Osteocyte (in vitro differentiated cells): ENCODE measurements around the gene ARHGEF1. TPM values are rescaled to one million over a fixed set of nuclear protein-coding genes. Genes with fewer than 3 reads are reported as not detected.

Source experiments
- DNase-seq: peaks from one replicate; pipeline ENCODE4 v3.0.0; 2021; ENCODE audit warnings: mixed read lengths; ENCODE audit not compliant: unreplicated experiment; ENCODE audit errors: extremely low spot score
- H3K27ac Mint-ChIP-seq: one replicate; pipeline ENCODE4 v1.8.0; 2021; ENCODE audit warnings: mild to moderate bottlenecking, mixed read lengths; ENCODE audit not compliant: unreplicated experiment
- H3K27me3 Mint-ChIP-seq: one replicate; pipeline ENCODE4 v1.8.0; 2021; ENCODE audit warnings: mixed read lengths; ENCODE audit not compliant: unreplicated experiment
- H3K36me3 Mint-ChIP-seq: one replicate; pipeline ENCODE4 v1.8.0; 2021; ENCODE audit warnings: mixed read lengths; ENCODE audit not compliant: unreplicated experiment
- H3K4me1 Mint-ChIP-seq: one replicate; pipeline ENCODE4 v1.8.0; 2021; ENCODE audit warnings: mixed read lengths; ENCODE audit not compliant: unreplicated experiment
- H3K4me3 Mint-ChIP-seq: one replicate; pipeline ENCODE4 v1.8.0; 2021; ENCODE audit warnings: mild to moderate bottlenecking, moderate library complexity, mixed read lengths; ENCODE audit not compliant: unreplicated experiment
- H3K9me3 Mint-ChIP-seq: one replicate; pipeline ENCODE4 v1.8.0; 2021; ENCODE audit warnings: mixed read lengths; ENCODE audit not compliant: unreplicated experiment
- CTCF ChIP-seq: fragments of 200-600 bp; sonication (generic); IDR thresholded peaks from 2 replicates; pipeline ENCODE4 v1.5.0; 2021; ENCODE audit warnings: antibody characterized with exemption, mild to moderate bottlenecking, moderate library complexity
- total RNA-seq: library from RNA; stranded (reverse); gene quantifications from 2 replicates; pipeline ENCODE4 v1.2.1, GENCODE V29; 2021

Gene ARHGEF1
- total RNA-seq, 1 donor from 2014 or later, result 97.3 TPM

DNA sequence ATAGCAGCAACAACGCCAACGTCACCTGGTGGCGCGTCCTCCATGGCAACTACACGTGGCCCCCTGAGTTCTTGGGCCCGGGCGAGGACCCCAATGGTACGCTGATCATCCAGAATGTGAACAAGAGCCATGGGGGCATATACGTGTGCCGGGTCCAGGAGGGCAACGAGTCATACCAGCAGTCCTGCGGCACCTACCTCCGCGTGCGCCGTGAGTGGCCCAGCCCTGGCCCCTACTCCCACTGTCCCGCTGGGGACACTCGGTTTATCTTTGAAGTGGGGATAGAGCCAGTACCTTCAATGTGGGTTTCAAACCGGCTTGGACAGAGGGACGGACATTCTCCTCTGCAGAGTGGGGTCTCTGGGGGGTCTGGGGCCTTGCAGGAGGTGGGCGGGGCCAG is 3.9 kb upstream of the ARHGEF1 start:
- H3K4me1 Mint-ChIP-seq, result peaks cover 8% of the 10 kb centered on the region
- no peak for DNase-seq
- no peak overlapping the region for H3K4me3 Mint-ChIP-seq
- no peaks in the 10 kb centered on the region for H3K36me3 Mint-ChIP-seq
- no peaks in the 10 kb centered on the region for H3K9me3 Mint-ChIP-seq
- no peaks in the 10 kb centered on the region for H3K27me3 Mint-ChIP-seq
- TF ChIP-seq CTCF, result no peak
- H3K27ac Mint-ChIP-seq, result no peak overlapping the region

GRCh38 chr19:41879670-41880328 is 3.2 kb upstream of the ARHGEF1 start:
- H3K27me3 Mint-ChIP-seq, result no peaks in the 10 kb centered on the region
- no peak for TF ChIP-seq CTCF
- H3K4me3 Mint-ChIP-seq, result no peak overlapping the region
- no peak for DNase-seq
- no peaks in the 10 kb centered on the region for H3K9me3 Mint-ChIP-seq
- no peaks in the 10 kb centered on the region for H3K36me3 Mint-ChIP-seq
- H3K27ac Mint-ChIP-seq, result no peak overlapping the region
- H3K4me1 Mint-ChIP-seq, result peaks cover 11% of the 10 kb centered on the region

DNA sequence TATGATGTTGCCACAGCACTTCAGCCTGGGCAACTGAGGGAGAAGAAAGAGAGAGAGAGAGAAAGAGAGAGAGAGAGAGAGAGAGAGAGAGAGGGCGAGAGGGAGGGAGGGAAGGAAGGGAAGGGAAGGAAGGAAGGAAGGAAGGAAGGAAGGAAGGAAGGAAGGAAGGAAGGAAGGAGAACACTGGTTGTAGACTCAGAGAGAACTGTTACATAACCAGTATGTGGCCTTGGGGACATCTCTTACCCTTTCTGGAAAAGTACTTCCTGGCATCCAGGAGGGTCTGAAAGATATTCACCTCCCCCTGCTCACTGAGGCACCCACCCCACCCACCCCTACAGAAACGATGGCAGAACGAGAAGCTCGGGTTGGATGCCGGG is 2.7 kb upstream of the ARHGEF1 start:
- H3K4me3 Mint-ChIP-seq, result no peak overlapping the region
- no peaks in the 10 kb centered on the region for H3K36me3 Mint-ChIP-seq
- DNase-seq, result no peak
- no peak for TF ChIP-seq CTCF
- H3K4me1 Mint-ChIP-seq, result peaks cover 15% of the 10 kb centered on the region
- no peaks in the 10 kb centered on the region for H3K9me3 Mint-ChIP-seq
- H3K27ac Mint-ChIP-seq, result no peak overlapping the region
- no peaks in the 10 kb centered on the region for H3K27me3 Mint-ChIP-seq

DNA sequence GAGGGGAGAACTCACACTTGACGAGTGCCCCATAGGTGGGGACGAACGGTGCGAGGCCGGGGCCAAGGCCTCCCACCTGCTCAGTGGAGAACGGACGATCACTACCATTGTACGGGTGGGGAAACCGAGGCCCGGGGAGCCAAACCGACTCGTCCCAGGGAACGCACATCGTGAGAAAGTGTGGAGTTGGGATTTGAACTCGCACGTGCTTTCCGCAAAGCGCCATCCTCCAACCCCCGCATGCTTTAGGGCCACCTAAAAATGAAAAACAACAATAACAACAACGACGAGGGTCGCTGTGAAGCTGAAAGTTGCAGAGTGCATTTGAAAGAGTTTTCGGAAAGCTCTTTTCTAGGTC is 458 bp downstream of the ARHGEF1 start:
- Mint-ChIP-seq H3K4me3 (peak overlapping the region; percentile 92), H3K9me3 (no peaks in the 10 kb centered on the region), H3K4me1 (peaks cover 29% of the 10 kb centered on the region), H3K27ac (peak overlapping the region; percentile 95), H3K27me3 (no peaks in the 10 kb centered on the region), H3K36me3 (no peaks in the 10 kb centered on the region)
- no peak for DNase-seq
- no peak for TF ChIP-seq CTCF

DNA sequence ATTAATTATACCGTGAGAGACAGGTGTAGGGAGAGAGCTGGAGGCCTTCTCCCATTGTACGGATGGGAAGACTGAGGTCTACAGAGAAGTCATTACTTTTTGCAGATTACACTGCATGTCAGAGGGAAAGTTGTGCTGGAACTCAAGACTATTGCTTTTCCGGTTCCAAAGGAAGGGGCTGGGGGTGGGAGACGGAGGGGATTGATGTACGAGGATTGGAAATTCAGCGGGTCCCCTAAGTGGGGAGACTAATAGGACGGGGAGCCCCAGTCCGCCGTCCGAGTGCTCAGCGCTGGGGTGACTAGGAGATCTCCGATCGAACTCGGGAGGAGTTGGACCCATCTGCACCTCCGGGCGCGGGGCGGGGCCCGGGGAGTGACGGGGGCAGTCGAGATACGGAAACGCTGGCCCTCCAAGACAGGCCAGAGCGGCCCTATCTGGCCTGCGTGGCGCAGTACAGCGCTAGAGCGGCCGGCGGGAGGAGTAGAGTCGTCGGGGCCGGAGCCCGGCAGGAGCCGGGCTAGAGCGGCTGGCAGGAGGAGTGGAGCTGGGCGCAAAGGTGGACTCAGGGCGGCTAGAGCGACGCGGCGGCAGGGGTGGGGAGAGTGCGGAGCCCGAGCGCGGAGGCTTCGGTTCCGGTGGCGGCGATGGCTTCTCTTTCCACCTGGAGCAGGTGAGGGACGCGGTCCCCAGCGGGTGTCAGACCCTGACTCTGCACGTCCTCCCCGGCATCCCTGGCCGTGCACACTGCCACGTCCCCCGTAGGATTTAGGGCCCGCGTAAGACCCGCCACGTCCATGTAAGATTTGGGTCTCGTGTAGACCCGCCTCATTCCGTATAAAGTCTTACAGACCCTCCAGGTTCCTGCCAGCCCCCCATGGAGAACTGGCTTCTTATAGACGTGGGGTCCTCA is 1.1 kb downstream of the ARHGEF1 start:
- Mint-ChIP-seq H3K27me3 (no peaks in the 10 kb centered on the region), H3K27ac (peak overlapping the region; percentile 95), H3K9me3 (no peaks in the 10 kb centered on the region), H3K4me1 (peaks cover 29% of the 10 kb centered on the region), H3K4me3 (peak overlapping the region; percentile 92), H3K36me3 (no peaks in the 10 kb centered on the region)
- peak; percentile 40 for TF ChIP-seq CTCF
- DNase-seq, result peak; percentile 97
